ENCODE data around the gene RNU6-9. TPM values are rescaled to one million over a fixed set of nuclear protein-coding genes. Genes with fewer than 3 reads are reported as not detected.

Gene RNU6-9
- total RNA-seq, 1 donor from 2014 or later, result not detected

DNA sequence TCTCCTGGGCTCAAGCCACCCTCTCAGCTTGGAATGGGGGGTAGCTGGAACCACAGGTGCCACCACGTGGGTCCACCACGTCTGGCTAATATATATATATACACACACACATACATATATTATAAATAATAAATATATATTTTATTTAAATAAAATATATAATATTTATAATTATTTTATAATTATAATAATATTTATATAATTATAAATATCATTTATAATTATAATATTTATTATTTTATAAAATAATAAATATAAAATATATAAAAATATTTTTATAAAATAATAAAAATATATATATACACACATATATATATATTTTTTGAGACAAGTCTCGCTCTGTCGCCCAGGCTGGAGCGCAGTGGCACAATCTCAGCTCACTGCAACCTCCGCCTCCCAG is 38.7 kb upstream of the RNU6-9 start:
- Histone ChIP-seq H4K20me1 (ENCODE audit: insufficient read depth, low read length) (no peaks in the 10 kb centered on the region), H3K4me1 (ENCODE audit: insufficient read depth, low read length) (no peaks in the 10 kb centered on the region), H3K9ac (ENCODE audit: low read length) (no peak overlapping the region), H3K79me2 (ENCODE audit: insufficient read depth, low read length) (no peaks in the 10 kb centered on the region), H3K9me3 (ENCODE audit: insufficient read depth, low read depth, low read length) (no peaks in the 10 kb centered on the region), H2AFZ (ENCODE audit: low read depth, low read length) (no peak overlapping the region), H3K4me3 (ENCODE audit: insufficient read depth, low read depth, low read length) (no peak overlapping the region), H3K27ac (ENCODE audit: low read depth, low read length) (no peak overlapping the region), H3K27me3 (ENCODE audit: insufficient read depth, low read length) (no peaks in the 10 kb centered on the region), H3K4me2 (ENCODE audit: low read length) (no peak overlapping the region), H3K36me3 (ENCODE audit: insufficient read depth, low read length) (no peaks in the 10 kb centered on the region)
- H3K4me1 Mint-ChIP-seq (ENCODE audit: low read depth, unreplicated experiment), result no peaks in the 10 kb centered on the region
- no peaks in the 10 kb centered on the region for H3K9me3 Mint-ChIP-seq (ENCODE audit: unreplicated experiment)
- no peaks in the 10 kb centered on the region for H3K36me3 Mint-ChIP-seq (ENCODE audit: low read depth, unreplicated experiment)
- no peak overlapping the region for H3K4me3 Mint-ChIP-seq (ENCODE audit: unreplicated experiment)
- FAIRE-seq (no peak), DNase-seq (ENCODE audit: low read depth) (no peak)
- TF ChIP-seq EZH2 (IDR thresholded peaks at IDR 0.05; ENCODE audit: insufficient read depth, low read length), result no peak
- TF ChIP-seq, protein P1, sequence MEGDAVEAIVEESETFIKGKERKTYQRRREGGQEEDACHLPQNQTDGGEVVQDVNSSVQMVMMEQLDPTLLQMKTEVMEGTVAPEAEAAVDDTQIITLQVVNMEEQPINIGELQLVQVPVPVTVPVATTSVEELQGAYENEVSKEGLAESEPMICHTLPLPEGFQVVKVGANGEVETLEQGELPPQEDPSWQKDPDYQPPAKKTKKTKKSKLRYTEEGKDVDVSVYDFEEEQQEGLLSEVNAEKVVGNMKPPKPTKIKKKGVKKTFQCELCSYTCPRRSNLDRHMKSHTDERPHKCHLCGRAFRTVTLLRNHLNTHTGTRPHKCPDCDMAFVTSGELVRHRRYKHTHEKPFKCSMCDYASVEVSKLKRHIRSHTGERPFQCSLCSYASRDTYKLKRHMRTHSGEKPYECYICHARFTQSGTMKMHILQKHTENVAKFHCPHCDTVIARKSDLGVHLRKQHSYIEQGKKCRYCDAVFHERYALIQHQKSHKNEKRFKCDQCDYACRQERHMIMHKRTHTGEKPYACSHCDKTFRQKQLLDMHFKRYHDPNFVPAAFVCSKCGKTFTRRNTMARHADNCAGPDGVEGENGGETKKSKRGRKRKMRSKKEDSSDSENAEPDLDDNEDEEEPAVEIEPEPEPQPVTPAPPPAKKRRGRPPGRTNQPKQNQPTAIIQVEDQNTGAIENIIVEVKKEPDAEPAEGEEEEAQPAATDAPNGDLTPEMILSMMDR (IDR thresholded peaks at IDR 0.05; ENCODE audit: insufficient read depth, low read depth, low read length), result no peak
- peaks cover 10% of the 10 kb centered on the region for H3K27me3 Mint-ChIP-seq (ENCODE audit: low read depth, unreplicated experiment)
- H3K27ac Mint-ChIP-seq (ENCODE audit: unreplicated experiment), result no peak overlapping the region

DNA sequence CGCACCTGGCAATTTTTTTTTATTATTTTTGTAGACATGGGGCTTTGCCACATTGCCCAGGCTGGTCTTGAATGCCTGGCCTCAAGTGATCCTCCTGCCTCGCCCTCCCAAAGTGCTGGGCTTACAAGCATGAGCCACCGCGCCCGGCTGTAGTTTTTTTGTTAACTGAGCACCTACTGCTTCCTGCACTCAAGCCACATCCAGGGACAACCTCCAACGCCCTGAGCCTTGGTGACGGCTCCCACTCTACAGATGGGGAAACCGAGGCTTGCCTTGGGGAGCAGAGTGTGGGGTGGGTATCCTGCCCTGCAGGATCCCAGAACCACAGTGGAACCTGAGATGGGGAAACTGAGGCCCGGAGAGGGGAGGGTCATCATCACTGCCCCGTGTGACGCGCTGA is 38.1 kb upstream of the RNU6-9 start:
- peaks cover 15% of the 10 kb centered on the region for H3K27me3 Mint-ChIP-seq (ENCODE audit: low read depth, unreplicated experiment)
- no peak overlapping the region for H3K27ac Mint-ChIP-seq (ENCODE audit: unreplicated experiment)
- Histone ChIP-seq H3K79me2 (ENCODE audit: insufficient read depth, low read length) (no peaks in the 10 kb centered on the region), H3K36me3 (ENCODE audit: insufficient read depth, low read length) (no peaks in the 10 kb centered on the region), H4K20me1 (ENCODE audit: insufficient read depth, low read length) (no peaks in the 10 kb centered on the region), H3K27ac (ENCODE audit: low read depth, low read length) (no peak overlapping the region), H3K4me1 (ENCODE audit: insufficient read depth, low read length) (no peaks in the 10 kb centered on the region), H3K4me3 (ENCODE audit: insufficient read depth, low read depth, low read length) (no peak overlapping the region), H3K9me3 (ENCODE audit: insufficient read depth, low read depth, low read length) (no peaks in the 10 kb centered on the region), H3K27me3 (ENCODE audit: insufficient read depth, low read length) (peaks cover 3% of the 10 kb centered on the region), H3K4me2 (ENCODE audit: low read length) (no peak overlapping the region), H2AFZ (ENCODE audit: low read depth, low read length) (no peak overlapping the region), H3K9ac (ENCODE audit: low read length) (no peak overlapping the region)
- DNase-seq (ENCODE audit: low read depth) (no peak), FAIRE-seq (no peak)
- no peaks in the 10 kb centered on the region for H3K9me3 Mint-ChIP-seq (ENCODE audit: unreplicated experiment)
- H3K4me1 Mint-ChIP-seq (ENCODE audit: low read depth, unreplicated experiment), result no peaks in the 10 kb centered on the region
- no peaks in the 10 kb centered on the region for H3K36me3 Mint-ChIP-seq (ENCODE audit: low read depth, unreplicated experiment)
- TF ChIP-seq, protein P1 (IDR thresholded peaks at IDR 0.05; ENCODE audit: insufficient read depth, low read depth, low read length), result no peak
- TF ChIP-seq EZH2 (IDR thresholded peaks at IDR 0.05; ENCODE audit: insufficient read depth, low read length), result no peak
- H3K4me3 Mint-ChIP-seq (ENCODE audit: unreplicated experiment), result no peak overlapping the region

DNA sequence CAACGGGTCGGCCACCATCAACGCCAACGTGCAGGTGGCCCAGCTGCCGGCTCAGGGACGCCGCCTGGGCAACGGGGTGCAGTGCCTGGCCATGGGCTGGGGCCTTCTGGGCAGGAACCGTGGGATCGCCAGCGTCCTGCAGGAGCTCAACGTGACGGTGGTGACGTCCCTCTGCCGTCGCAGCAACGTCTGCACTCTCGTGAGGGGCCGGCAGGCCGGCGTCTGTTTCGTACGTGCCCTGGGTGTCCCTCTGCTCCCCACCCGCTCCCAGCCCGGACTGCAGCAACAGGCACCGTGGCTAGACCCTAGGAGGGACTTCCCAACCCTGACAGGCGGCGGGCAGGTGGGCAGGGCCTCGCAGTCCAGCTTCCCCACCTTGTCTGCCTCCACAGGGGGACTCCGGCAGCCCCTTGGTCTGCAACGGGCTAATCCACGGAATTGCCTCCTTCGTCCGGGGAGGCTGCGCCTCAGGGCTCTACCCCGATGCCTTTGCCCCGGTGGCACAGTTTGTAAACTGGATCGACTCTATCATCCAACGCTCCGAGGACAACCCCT is 37.6 kb upstream of the RNU6-9 start:
- no peaks in the 10 kb centered on the region for H3K4me1 Mint-ChIP-seq (ENCODE audit: low read depth, unreplicated experiment)
- FAIRE-seq, result no peak

More for the DNA sequence above, 37.6 kb upstream of the RNU6-9 start:
- H3K27me3 ChIP-seq (ENCODE audit: insufficient read depth, low read length), result peaks cover 3% of the 10 kb centered on the region
- no peaks in the 10 kb centered on the region for H3K9me3 ChIP-seq (ENCODE audit: insufficient read depth, low read depth, low read length)
- no peaks in the 10 kb centered on the region for H4K20me1 ChIP-seq (ENCODE audit: insufficient read depth, low read length)
- H3K9ac ChIP-seq (ENCODE audit: low read length), result no peak overlapping the region
- Mint-ChIP-seq H3K27me3 (ENCODE audit: low read depth, unreplicated experiment) (peaks cover 13% of the 10 kb centered on the region), H3K4me3 (ENCODE audit: unreplicated experiment) (no peak overlapping the region), H3K27ac (ENCODE audit: unreplicated experiment) (no peak overlapping the region), H3K36me3 (ENCODE audit: low read depth, unreplicated experiment) (no peaks in the 10 kb centered on the region), H3K9me3 (ENCODE audit: unreplicated experiment) (no peaks in the 10 kb centered on the region)
- no peaks in the 10 kb centered on the region for H3K79me2 ChIP-seq (ENCODE audit: insufficient read depth, low read length)
- no peaks in the 10 kb centered on the region for H3K4me1 ChIP-seq (ENCODE audit: insufficient read depth, low read length)
- H3K4me3 ChIP-seq (ENCODE audit: insufficient read depth, low read depth, low read length), result no peak overlapping the region
- no peaks in the 10 kb centered on the region for H3K36me3 ChIP-seq (ENCODE audit: insufficient read depth, low read length)
- no peak overlapping the region for H3K4me2 ChIP-seq (ENCODE audit: low read length)
- no peak for DNase-seq (ENCODE audit: low read depth)
- no peak overlapping the region for H2AFZ ChIP-seq (ENCODE audit: low read depth, low read length)
- H3K27ac ChIP-seq (ENCODE audit: low read depth, low read length), result no peak overlapping the region
- TF ChIP-seq, protein P1 (IDR thresholded peaks at IDR 0.05; ENCODE audit: insufficient read depth, low read depth, low read length), result no peak
- no peak for TF ChIP-seq EZH2 (IDR thresholded peaks at IDR 0.05; ENCODE audit: insufficient read depth, low read length)
